Activated CD4-positive, alpha-beta T cell treated with anti-CD3 and anti-CD28 coated beads, Interleukin-2, amount 50 U/mL, for 4 hours (primary cell): ENCODE results near the gene BPIFB1.

Experiments used
- DNase-seq, 2 experiments: peaks; one replicate each; pipeline ENCODE4 v3.0.0-alpha.2; 2020

Gene BPIFB1

DNA sequence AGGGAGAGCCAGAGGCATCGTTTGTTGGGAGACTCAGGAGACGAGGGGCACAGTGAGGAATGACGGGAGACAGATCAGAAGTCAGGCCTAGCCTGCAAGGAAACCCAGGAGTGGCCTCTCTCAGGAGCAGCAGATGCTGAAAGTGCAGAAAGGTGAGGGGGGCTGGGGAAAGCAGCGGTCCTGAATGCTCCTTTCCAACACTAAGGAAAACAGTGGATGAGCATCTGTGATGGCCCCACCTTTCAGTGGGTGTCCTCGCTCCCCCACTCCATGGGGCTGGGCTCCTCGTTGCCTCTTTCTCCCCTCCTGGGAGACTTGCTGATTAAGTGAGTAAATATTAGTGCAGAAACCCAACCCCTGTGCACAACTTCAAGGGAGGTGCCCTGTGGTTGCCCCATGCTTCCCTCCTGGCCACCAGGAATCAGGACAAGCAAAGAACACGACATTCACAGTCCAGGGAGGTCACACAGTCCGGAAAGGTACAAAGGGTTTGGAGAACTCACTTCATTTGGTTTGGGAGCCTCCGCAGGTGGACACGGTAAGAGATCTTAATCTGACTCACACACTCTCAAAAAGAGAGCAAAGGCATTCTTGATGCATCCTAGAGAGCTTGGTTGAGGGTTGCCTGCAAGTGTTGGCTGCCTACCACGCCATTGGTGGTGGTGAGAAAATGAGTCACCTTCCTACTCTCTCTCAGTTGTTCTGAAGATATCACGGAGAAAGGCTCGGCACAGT lies 9.7 kb upstream of the BPIFB1 start:
- no peak for DNase-seq

DNA sequence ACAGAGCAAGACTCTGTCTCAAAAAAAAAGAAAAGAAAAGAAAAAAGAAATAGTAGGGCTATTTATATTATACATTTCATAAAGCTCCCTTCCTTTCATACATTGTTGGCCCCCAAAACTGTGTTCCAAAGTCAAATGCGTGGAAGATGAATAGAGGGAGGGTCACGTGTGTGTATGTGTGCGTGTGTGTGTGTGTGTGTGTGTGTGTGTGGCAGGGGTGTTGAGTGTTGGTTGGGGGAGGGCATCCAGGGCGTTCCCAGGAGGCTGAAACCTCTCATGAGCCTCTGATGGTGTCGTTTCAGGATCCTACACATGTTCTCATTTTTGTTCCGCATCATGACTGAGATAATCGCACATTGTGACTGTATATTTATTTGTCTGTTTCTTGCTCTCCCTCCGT lies 7.8 kb upstream of the BPIFB1 start:
- DNase-seq: no peak

DNA sequence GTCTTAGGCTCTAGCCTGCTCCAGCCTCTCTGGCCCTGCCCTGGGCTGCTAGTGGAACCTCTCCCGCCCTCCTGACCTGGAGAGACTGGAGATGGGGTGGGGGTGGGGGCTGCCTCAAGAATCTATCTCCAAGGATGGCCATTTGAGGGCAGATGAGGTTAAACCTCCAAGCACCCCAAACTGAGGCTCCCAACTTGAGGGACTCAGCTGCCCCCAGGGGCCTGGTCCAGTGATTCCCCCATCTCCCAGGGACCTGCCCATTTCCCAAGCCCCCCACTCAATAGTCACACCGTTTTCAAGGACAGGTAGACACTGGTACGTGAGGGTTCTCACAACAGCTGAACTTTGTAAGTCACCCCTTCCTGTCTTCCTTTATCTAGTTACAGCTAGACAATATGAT lies 7.1 kb upstream of the BPIFB1 start:
- no peak for DNase-seq

DNA sequence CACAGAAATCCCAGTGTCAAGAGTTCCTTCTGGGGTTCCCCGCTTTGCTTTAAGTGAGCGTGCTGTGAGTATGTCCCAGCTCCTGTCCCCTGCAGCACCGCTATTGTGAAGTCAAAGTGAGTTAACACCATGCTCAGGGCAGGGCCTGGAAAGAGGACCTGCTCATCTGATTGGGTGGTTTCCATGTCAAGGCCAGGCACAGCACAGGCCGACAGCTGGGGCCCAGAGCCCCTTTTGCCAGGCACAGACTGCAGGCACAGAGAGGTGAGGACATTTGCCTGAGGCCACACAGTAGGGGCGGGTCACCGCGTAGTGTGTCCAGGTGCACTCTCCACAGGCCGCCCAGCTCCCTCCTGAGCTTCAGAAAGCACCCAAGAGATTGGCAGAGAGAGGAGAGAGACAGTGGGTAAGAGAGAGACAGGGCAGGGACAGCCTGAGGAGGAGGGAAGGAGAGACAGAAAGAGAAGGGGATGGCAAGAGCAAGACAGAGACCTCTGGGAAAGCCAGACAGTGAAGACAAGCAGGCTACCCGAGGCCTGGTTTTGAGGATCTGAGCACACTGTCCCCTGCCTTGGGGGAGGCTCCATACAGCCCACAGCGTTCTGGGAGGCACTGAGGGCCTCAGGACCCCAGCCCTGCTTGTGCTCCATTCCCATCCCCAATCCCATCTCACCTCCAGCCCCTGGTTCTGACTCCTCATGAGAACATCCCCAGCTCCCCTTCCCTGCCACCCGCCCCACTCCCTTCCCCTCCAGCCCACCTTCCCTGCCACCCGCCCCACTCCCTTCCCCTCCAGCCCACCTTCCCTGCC lies 6.5 kb upstream of the BPIFB1 start:
- no peak for DNase-seq

DNA sequence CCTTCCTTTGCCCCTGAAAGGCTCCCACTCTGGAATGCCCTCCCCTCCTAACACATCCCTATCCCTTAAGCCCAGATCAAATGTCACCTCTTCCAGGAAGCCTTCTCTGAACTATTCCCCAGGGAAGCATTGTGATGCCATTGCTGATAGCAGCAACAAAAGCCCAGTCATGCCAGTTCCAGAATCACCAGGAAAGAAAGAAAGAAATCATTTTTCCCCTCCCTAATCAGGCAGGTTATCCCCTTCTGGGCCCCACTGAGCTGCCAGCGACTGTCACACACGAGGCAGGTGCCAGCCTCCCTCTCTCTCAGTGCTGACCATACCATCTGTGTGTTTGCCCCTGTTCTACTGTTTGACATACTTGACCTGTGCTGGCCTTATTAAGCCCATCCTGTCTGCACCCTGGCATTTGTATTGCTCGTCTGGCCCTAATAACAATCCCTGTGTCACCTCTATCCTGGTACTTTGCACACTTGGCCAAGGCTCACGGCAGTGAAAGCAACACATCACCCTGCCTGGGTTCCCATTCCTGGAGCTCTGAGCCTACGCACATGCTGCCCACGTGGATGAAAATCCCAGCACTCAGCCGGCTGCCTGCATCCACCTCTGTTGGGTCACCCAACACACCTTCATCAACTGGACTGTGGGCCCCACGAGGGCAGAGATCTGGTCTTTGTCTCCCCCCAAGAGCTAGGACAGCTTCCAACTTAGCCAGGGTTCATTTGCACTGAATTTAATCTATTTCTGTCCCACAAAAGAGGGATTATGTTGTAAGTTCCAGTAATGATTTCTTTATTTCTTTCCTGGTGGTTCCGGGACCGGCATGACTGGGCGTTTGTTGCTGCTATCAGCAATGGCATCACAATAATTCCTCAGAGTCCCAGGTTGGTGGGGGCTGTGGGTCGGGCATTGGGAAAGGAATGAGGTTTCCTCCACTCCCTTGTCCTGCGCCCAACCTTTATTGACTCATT lies 5.3 kb upstream of the BPIFB1 start:
- no peak for DNase-seq

DNA sequence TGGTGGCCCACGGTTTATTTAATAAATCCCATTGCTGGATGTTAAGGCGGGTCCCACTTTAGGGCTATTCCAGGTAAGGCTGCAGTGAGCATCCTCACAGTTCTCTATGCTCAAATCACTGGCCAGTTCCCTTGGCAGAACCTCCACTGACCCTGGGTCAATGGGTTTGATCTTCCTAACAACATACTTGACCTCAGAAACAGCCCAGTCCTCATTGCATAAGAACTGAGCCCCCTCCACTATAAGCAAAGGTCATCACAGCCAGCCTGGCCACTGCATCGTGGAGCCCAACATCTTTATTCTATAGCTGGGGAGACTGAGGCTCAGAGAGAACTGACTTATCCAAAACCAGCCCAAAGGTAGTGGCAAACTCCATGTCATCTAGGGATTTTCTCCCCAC lies 4.3 kb upstream of the BPIFB1 start:
- DNase-seq: no peak

DNA sequence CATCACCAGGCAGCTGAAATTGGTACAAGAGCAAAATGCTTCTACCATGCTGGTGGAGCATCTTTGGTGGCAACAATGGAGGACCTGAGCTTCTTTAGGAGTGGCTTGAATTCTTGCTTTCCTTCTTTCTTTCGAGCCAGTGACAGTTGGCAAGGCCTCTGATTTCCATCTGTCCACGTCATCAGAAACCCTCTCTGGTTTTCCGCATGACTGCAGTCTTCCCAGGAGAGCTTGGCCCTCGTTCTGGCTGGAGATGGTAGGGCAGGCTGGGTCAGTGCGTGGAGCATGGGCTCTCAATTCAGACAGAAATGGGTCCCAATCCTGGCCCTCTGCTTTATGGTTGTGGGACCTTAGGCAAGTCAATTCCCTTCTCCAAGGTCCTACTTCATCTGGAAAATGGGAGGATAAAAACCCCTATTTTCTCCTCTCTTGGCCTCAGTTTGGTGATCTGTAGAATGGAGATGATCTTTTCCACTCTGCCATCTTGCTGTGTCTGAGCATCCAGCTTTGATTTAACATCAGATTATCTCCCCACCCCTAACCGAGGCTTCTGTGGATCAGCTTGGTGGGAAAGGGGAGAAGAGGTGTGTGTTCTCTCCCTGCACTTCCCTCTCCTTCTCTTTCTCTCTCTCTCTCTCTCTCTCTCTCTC lies 3.6 kb upstream of the BPIFB1 start:
- no peak for DNase-seq

DNA sequence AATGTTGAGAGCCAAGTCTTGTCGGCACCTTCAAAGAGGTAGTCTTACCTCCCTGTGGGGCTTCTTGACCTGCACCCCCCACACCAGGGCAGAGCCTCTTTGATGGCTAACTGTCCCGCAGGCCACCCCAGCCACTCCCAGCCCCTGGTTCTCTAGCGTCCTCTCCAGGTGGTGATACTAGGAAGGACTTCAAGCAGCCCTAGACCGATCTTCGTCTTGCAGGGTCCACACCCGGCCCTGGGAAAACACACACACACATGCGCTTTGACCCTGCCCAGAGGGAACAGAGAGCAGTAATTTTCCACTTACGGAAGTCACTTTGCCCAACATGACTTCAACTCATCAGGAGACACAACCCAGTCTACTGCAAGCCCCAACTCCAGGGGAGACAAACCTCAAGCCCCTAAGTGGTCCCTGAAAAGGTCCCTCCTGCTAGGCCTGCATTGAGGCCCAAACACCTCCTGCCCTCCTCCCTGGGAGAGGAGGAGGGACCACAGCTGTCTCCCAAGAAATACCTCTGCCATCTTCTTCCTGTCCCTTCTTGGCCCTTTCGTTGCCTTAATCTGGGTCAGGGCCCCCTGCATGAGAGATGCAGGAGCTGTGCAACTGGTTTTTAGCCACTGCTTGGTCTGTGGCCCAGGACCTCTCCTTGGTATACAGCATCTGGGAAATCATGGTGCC lies 2.9 kb upstream of the BPIFB1 start:
- DNase-seq: no peak

DNA sequence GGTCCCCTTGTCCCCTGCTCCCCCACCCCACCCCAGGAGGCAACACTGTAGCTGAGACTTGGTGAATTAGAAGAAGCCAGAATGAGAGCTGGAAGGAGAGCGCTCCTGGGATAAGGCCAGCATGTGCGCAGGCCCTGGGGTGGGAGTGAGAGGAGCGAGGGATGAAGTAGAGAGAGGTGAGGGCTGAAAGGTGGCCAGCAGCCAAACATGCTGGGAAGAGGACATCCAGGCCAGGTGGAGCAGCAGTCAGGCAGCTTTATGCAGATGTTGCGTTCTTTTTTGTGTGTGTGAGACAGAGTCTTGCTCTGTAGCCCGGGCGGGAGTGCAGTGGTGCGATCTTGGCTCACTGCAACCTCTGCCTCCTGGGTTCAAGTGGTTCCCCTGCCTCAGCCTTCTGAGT lies 2.2 kb upstream of the BPIFB1 start:
- no peak for DNase-seq

DNA sequence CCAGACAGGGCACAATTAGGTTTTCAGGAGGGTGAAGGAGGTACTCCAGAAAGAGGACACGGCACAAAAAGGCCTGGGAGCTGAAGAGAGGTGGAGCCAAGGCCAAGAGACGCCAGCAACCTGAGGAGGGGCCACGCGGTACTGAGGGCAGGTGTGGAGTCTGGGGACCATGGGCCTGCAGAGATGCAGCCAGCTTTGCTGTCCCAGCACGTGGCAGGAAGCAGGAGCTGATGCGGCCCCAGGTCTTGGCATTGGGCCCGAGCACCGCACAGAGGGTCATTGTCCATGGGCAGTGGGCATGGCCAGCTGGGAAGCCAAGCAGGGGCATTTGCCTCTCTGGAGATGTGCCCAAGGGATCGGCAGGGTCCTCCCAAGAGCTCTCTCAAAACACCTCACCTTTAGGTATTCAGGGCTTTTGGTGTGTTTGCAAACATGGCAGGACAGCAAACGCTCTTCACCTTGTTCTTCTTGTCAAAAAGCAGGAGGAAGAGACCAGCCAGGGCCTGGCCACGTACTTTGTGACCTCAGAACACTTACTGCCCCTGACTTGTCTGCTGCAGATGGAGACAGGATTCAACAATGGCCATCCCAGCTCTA lies 1.4 kb upstream of the BPIFB1 start:
- DNase-seq: no peak

DNA sequence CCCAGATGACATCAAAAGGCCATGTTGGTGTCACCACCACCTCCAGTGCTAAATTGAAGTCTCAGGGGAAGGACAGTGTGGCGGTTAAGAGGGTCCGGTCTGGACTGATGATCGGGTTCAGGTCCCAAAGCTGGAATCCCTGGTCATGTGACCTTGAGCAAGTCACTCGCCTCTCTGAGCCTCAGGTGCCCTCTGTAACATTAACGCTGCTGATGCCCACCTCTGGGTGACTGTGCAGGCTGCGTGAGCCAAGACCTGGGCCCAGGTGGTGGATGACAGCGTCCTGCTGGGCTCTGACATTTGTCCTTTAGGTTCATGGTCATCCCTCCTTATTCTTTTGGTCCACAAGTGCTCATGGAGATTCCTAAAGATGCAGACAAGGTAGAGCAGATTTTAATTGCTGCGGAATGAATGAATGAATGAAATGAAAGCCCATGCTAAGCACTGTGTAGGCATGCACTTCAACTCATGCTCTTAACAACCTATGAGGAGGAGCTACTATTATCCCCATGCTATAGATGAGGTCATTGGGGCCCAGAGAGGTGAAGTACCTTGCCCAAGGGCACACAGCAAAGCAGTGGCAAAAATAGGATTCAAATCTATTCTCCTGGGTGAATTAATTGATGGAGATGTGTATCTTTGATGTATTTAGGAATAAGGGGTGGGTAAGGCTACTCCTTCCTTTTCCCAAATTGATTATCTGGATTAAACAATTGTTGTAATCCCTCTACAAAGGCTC lies 649 bp upstream of the BPIFB1 start:
- DNase-seq: no peak

DNA sequence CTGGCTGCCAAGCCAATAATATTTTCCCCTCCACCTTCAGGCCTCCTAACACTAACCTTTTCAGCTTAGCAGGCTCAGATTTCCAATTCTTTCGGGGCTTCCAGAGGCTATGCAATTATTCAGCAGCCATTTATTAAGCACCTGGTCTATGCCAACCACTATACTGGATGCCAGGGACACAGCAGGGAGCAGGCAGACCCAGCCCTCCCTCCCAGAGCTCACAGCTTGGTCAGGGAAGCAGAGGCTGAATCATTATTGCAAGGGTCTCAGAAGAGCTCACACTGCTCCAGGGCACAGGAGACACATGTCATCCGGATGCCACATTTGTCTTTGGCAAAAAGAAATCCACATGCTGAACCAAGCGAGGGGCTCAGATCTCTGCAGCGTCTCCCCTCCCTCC lies 1.3 kb downstream of the BPIFB1 start:
- DNase-seq: no peak

DNA sequence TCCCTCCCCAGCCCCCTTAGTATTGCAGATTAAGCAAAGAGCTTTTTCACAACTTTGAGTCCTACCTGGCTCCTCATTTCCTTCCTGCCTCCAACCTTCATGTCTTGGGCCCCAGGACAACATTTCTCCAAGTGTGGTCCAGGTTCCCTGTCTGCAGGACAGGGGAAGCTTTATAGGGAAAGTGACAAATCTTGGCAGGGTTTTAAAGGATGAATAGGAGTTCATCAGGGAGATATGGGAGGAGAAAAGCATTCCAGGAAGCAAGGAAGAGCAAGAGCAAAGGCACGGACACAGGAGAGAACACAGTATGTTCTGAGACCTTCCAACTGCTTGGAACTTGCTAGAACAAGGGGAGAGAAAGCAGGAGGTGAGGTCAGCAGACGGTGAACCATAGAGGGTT lies 1.9 kb downstream of the BPIFB1 start:
- DNase-seq: no peak

DNA sequence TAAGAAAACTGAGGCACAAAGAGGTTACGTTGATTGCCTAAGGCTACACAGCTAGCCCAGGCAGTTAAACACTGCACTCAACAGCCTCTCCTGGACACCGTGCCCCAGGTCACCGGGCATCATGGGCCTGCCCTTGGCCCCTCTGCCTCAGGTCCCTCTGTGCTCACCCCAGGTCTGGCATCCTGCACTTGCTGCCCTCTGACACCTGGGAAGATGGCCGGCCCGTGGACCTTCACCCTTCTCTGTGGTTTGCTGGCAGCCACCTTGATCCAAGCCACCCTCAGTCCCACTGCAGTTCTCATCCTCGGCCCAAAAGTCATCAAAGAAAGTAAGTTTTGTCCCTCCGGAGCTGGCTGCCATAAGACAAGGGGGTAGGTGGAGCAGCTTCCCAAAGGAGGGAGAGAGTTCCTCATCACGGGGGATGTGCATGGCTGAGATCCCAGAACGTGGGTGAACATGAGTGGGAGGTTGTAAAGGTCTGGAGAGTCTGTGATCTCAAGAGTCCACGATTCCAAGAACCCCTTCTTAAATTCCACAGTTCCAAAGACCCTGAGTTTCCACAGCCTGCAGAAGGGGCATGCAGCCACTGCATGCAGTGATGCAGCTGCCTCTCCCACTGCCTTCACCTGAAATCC lies 3.0 kb downstream of the BPIFB1 start:
- no peak for DNase-seq

DNA sequence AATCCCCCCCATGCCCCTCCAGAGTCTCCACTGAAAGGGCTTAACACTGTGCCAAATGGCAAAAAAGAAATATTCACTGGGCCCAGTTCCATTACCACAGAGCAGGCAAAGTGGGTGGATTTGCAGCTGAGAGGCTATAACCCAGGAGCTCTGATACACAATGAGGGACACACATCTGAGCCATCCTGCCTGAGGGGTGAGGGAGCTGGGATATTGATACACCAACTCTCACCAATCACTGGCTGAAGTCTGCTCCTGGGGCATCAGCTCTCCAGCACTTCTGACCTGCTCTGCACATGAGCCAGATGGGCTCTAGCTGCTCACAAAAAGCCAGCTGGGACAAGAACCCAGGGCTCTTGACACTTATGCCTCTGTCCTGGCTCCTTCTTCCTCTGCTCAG lies 4.9 kb downstream of the BPIFB1 start:
- no peak for DNase-seq

DNA sequence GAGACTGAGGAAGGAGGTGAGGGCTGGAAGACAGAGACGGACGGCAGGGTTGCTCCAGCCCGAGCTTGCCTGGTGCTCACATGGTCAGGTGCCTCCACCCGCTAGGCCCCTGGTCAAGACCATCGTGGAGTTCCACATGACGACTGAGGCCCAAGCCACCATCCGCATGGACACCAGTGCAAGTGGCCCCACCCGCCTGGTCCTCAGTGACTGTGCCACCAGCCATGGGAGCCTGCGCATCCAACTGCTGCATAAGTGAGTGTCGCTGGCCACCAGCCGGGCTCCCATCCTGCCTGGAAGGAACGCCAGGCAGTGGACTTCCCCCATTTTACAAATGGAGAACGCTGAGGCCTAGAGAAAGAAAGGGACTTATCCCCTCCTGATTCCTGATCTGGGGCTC lies 7.8 kb downstream of the BPIFB1 start:
- DNase-seq: no peak

DNA sequence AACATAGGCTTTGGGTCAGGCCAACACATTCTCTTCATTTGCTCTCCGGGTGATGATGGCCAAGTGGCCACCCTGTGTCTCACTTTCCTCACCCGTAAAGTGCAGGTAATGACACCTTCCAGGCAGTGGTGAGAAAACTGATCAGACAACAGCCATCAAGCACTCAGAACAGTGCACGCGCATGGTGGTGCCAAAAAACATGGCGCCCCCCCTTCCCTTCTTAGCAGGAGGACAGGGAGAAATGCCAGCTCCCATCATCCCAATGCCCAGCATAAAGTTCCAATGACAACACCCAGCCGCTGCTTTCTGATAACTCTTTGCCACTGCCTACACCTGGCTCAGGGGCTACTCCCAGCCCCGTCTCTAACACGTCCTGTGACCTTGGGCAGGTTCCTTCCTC lies 8.4 kb downstream of the BPIFB1 start:
- no peak for DNase-seq

DNA sequence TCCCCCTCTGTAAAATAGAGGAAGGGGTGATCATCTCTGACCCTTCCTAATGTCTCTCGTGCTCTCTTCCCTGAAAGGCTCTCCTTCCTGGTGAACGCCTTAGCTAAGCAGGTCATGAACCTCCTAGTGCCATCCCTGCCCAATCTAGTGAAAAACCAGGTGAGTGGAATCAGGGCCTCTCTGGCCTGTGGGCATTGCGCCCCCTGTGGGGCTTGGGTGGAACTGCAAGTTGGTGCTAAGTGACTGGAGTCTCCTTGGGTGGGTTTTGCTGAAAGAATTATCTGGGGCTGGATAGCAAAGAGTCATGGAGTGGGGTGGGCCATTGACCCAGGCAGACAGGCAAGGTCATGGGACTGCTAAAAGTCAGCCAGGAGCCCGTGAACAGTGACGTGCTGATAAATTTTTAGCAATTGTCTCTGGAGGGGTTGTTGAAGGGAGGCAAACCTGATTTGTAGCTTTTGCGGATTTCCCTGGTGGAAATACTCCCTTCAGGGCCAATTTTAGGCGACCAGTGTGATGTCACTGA lies 8.9 kb downstream of the BPIFB1 start:
- peak; percentile 49 to 56 for DNase-seq

DNA sequence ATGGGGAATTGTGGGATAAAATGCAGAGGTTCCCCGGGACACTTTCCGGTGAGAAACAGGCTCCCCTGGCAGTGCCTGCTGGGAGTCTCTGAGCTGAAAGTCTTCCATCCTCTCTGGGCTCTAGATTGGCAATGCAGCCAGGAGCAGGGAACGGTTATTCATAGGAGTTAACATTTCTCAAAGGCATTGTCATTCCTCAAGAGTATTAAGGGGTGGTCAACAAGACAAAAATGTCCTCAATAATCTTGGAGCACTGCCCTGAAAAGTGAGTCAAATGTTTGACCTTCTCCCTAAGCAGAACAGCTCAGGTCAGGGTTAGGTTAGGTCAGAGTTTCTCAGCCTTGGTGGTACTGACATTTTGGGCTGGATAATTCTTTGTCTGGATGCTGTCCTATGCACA lies 13.2 kb downstream of the BPIFB1 start:
- no peak for DNase-seq

DNA sequence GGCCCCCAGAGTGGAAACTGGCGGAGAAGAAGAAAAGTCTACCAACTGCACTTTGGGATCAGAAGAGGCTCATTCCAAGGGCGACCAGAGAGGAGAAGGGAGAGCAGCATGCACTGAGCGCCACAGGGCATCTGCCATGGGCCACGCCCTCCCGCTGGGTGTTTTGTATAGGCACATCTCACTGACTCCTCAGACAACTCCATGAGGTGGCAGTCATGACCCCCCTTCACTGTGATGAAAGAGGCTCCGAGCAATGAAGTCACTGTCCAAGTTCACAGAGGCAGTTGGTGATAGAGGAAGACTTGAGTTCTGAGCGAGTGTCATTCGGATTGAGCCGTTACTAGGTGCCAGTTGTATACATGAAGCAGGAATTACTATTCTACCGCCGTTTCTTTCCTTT lies 15.4 kb downstream of the BPIFB1 start:
- no peak for DNase-seq
